Ascending aorta (tissue), 2 donors: Measurements from ENCODE around the gene TCEAL9. TPM values are rescaled to one million over a fixed set of nuclear protein-coding genes. Genes with fewer than 3 reads are reported as not detected.
A peak's percentile ranks its signal among the peaks of the same experiment; 100 is the strongest.

Source experiments
- DNase-seq, 2 donors: peaks; one replicate each; pipeline ENCODE4 v3.0.0-alpha.2; 2019; ENCODE audit warnings: low spot score in 2 of 2
- H3K27ac ChIP-seq, 2 donors: fragments of 200-600 bp; sonication (generic); one replicate each; pipeline ENCODE4 v1.5.1; 2016 to 2017; ENCODE audit warnings: mild to moderate bottlenecking in 1 of 2
- H3K27me3 ChIP-seq: fragments of 200-600 bp; sonication (generic); one replicate; pipeline ENCODE4 v1.5.1; 2017
- H3K36me3 ChIP-seq, 2 donors: fragments of 200-600 bp; sonication (generic); one replicate each; pipeline ENCODE4 v1.5.1; 2016
- H3K4me1 ChIP-seq, 2 donors: fragments of 200-600 bp; sonication (generic); one replicate each; pipeline ENCODE4 v1.5.1; 2016 to 2017; ENCODE audit warnings: mild to moderate bottlenecking in 1 of 2
- H3K4me3 ChIP-seq, 2 donors: fragments of 200-600 bp; sonication (generic); one replicate each; pipeline ENCODE4 v1.5.1; 2016 to 2017; ENCODE audit warnings: mild to moderate bottlenecking in 1 of 2
- H3K9me3 ChIP-seq, 2 donors: fragments of 200-600 bp; sonication (generic); one replicate each; pipeline ENCODE4 v1.5.1; 2016
- intact Hi-C: fragments of 100-400 bp; cut with DNase I; formaldehyde crosslinking; loops from one replicate; pipeline ENCODE4 v1.15.1; 2023
- total RNA-seq: library from RNA; depleted of rRNA; stranded (reverse); fragments of >200 nt; gene quantifications from one replicate; pipeline ENCODE4 v1.1.0, GENCODE V29; 2016
- TF ChIP-seq, protein P1 (sequence below), 3 experiments: fragments of 200-600 bp in 2 of 3; fragments of 450-650 bp in 1 of 3; sonication (generic) in 2 of 3; IDR thresholded peaks; one replicate each; pipeline ENCODE4 v1.5.1; 2016 to 2019; ENCODE audit warnings: antibody characterized with exemption in 3 of 3, mild to moderate bottlenecking in 1 of 3, moderate library complexity in 1 of 3

The TCEAL9 gene
- total RNA-seq, 1 donor from 2014 or later = 20.9 TPM

DNA sequence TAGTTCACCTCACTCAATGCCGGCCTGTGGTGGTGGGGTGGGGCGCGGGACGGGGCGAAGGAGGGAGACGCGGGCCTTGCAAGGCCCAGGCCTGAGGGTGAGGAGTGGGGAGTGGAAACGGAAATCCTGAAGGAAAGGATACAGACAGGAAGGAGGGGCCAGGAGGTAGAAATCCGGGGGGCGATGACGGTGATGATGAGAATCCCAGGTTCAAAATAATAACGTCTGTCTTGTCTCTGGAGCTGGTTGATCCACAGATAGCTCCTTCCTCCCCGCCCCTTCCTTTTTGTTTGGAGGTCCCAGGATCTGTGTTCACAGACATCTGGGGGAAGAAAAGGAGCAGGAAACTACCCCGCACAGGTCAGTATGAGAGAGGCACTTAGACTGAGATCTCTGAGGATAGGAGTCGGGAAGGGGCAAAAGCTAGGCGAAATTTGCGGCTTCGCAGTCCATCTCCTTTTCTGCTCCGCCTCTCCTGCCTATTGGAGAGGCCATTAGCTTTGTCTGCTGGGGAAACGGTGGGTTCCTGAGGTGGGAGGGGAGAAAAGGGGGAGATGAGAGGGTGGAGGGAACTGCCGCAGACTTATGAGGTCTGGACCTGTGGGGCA, 25.5 kb upstream of the TCEAL9 start:
- TF ChIP-seq, protein P1, sequence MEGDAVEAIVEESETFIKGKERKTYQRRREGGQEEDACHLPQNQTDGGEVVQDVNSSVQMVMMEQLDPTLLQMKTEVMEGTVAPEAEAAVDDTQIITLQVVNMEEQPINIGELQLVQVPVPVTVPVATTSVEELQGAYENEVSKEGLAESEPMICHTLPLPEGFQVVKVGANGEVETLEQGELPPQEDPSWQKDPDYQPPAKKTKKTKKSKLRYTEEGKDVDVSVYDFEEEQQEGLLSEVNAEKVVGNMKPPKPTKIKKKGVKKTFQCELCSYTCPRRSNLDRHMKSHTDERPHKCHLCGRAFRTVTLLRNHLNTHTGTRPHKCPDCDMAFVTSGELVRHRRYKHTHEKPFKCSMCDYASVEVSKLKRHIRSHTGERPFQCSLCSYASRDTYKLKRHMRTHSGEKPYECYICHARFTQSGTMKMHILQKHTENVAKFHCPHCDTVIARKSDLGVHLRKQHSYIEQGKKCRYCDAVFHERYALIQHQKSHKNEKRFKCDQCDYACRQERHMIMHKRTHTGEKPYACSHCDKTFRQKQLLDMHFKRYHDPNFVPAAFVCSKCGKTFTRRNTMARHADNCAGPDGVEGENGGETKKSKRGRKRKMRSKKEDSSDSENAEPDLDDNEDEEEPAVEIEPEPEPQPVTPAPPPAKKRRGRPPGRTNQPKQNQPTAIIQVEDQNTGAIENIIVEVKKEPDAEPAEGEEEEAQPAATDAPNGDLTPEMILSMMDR (IDR thresholded peaks at IDR 0.05) = no peak
- Histone ChIP-seq H3K4me3 (peak overlapping the region; percentile 27 to 50), H3K9me3 (no peaks in the 10 kb centered on the region), H3K4me1 (no peaks in the 10 kb centered on the region), H3K36me3 (no peaks in the 10 kb centered on the region), H3K27ac (no peak overlapping the region), H3K27me3 (no peaks in the 10 kb centered on the region)
- DNase-seq = no peak
- intact Hi-C loops = no loop called here

DNA sequence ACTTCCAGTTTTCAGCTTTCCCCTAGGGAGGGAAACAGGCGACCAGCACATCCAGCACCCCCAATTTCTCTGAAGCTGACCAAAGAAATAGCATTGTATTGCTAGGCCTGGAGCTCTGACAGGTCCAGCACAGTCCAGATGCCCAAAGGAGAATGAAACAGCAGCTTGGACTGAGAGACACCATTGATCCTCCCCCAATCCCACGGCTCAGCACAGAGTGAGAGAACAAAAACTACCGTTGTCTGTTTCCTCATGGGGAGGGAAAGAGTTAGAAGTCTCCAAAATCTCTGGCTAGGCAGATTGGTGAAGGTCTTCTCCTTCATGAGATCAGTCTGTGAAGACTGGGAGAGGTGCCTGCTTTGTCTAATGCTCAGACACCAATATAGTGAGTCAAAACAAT, 17.6 kb upstream of the TCEAL9 start:
- no peaks in the 10 kb centered on the region for H3K4me1 ChIP-seq
- intact Hi-C loops = no loop called here
- no peak overlapping the region for H3K27ac ChIP-seq
- H3K27me3 ChIP-seq = no peaks in the 10 kb centered on the region
- no peaks in the 10 kb centered on the region for H3K36me3 ChIP-seq
- TF ChIP-seq, protein P1 (IDR thresholded peaks at IDR 0.05) = no peak
- H3K4me3 ChIP-seq = no peak overlapping the region
- no peaks in the 10 kb centered on the region for H3K9me3 ChIP-seq
- no peak for DNase-seq

DNA sequence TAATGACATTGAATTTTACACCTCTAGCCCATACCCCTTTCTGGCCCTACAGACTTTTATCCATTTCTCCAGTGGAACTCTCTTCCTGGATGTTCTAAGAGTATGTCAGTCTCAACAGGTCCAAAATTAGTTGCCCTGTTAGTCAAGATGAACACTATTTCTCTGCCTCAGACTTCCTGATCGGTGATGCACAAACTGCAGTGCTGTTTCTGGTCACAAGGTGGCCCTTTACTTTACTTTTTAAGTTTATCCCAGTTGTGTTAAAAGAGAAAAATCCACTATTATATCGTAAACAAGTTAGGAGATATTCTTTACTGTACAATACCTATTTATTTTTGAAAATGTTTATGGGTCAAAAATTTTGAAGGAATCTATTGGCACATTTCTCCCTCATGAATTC, 13.2 kb upstream of the TCEAL9 start:
- intact Hi-C loops = loop anchor here (1.0 kb wide), 1 partner anchor 121 kb away; no protein-coding TSS in a partner anchor
- no peak for DNase-seq

DNA sequence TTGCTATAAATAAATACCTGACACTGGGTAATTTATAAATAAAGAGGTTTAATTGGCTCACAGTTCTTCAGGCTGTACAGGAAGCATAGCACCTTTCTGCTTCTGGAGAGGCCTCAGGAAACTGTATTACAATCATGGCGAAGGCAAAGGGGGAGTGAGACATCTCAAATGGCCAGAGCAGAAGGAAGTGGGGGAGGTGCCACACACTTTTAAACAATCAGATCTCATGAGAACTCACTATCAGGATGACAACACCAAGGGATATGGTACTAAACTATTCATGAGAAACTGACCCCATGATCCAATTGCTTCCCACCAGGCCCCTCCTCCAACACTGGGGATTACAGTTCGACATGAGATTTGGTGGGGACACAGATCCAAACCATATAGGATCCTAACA, 11.7 kb upstream of the TCEAL9 start:
- Histone ChIP-seq H3K36me3 (no peaks in the 10 kb centered on the region), H3K4me3 (no peak overlapping the region), H3K4me1 (no peaks in the 10 kb centered on the region), H3K27me3 (no peaks in the 10 kb centered on the region), H3K9me3 (no peaks in the 10 kb centered on the region), H3K27ac (no peak overlapping the region)
- TF ChIP-seq, protein P1 (IDR thresholded peaks at IDR 0.05) = no peak
- DNase-seq = no peak
- intact Hi-C loops = no loop called here

More for the DNA sequence above, 13.2 kb upstream of the TCEAL9 start:
- no peaks in the 10 kb centered on the region for H3K36me3 ChIP-seq
- TF ChIP-seq, protein P1 (IDR thresholded peaks at IDR 0.05) = peak; percentile 24 to 68 (median 53)
- H3K27me3 ChIP-seq = no peaks in the 10 kb centered on the region
- H3K27ac ChIP-seq = no peak overlapping the region
- no peaks in the 10 kb centered on the region for H3K9me3 ChIP-seq
- H3K4me3 ChIP-seq = no peak overlapping the region
- H3K4me1 ChIP-seq = no peaks in the 10 kb centered on the region

DNA sequence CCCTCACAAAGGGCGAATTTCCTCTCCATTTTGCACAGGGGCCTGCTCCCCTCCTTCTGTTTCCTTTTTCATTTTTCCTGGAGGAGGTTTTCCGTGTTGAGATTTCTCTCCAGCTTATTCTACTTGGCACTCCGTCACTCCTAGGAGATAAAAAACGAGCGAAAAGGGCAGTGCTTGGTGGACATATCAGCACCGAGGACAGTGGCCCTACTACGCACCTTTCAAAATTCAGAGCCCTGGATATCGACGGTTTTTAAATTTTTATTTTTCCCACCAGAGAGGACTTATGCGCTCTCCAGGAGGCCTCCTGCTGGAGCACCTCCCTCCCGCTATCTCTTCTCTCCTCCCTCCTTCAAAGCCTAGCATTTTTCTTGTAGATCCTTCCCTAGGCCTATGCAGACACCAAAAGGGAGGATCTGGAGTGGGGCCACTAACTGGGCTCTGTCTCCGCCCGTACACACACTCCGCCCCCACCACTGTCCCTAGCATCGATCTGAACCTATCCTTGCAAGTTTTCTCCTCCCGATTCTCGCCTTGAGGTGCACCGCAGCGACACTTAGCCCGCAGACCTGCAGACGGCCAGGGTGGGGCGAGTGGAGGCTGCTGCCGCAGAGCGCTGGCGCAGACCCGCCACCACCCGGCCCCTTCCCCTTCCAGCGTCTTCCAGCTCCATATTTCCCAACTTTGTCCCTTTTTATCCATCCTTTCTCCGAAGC, 8.5 kb upstream of the TCEAL9 start:
- no peak for DNase-seq
- TF ChIP-seq, protein P1 (IDR thresholded peaks at IDR 0.05) = no peak
- no peaks in the 10 kb centered on the region for H3K27me3 ChIP-seq

More for the DNA sequence above, 8.5 kb upstream of the TCEAL9 start:
- intact Hi-C loops = no loop called here
- Histone ChIP-seq H3K4me1 (no peaks in the 10 kb centered on the region), H3K36me3 (no peaks in the 10 kb centered on the region), H3K9me3 (no peaks in the 10 kb centered on the region), H3K4me3 (no peak overlapping the region), H3K27ac (no peak overlapping the region)
